22Rv1 (cell line): ENCODE measurements around the gene CDC14A.
"Not testable (repeated sequence)": the region's sequence is repeated elsewhere in the genome, so short reads cannot be mapped to it uniquely, and the experiment has no call there.

Experiments
- CTCF ChIP-seq: fragments of 450-650 bp; IDR thresholded peaks from 2 replicates; pipeline ENCODE4 v1.5.1; 2017; ENCODE audit warnings: mild to moderate bottlenecking
- ZFX ChIP-seq: fragments of 450-650 bp; IDR thresholded peaks from 2 replicates; pipeline ENCODE4 v1.6.1; 2017; ENCODE audit warnings: antibody characterized with exemption, borderline replicate concordance

GRCh38 chr1:100369339-100369738, 17.0 kb downstream of the CDC14A start:
- TF ChIP-seq CTCF, ZFX: not testable (repeated sequence)
